ENCODE data around the gene EPHB2.

The EPHB2 gene

DNA sequence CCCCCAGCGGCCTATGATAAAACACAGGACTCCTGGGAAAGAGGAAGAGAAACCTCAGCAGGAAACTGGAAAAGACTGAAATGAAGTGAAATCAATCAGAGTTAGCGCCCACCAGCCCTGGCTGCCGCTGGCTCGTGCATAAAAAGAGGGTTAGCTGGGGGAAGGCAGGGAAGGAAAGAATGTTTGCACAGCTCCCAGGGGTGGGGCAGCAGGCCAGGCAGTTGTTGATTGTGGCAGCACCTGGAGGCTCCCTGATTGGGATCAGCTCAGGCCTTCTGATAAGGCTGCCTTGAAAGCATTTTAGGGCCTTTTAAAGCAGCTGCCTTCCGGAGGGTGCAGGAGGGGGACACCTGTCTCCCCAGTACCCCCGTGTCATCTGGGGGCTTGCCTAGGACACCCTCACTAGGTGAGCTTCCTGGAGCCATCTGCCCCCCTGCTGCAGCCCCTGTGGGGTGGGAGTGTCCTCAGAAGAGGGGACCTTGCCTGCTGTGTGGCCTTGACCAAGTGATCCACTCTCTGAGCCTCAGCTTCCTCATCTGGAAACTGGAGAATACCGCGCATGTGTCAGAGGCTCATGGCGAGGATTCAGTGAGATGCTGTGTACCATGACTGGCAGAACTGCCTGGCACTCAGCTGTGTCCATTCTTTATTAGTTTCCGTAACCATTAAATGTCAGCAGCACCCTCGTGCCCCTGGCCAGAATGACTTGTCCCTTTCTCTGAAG is 6.6 kb downstream of the EPHB2 start:
- DNase-seq (ENCODE audit: low spot score), result no peak
- TF ChIP-seq, protein P1, sequence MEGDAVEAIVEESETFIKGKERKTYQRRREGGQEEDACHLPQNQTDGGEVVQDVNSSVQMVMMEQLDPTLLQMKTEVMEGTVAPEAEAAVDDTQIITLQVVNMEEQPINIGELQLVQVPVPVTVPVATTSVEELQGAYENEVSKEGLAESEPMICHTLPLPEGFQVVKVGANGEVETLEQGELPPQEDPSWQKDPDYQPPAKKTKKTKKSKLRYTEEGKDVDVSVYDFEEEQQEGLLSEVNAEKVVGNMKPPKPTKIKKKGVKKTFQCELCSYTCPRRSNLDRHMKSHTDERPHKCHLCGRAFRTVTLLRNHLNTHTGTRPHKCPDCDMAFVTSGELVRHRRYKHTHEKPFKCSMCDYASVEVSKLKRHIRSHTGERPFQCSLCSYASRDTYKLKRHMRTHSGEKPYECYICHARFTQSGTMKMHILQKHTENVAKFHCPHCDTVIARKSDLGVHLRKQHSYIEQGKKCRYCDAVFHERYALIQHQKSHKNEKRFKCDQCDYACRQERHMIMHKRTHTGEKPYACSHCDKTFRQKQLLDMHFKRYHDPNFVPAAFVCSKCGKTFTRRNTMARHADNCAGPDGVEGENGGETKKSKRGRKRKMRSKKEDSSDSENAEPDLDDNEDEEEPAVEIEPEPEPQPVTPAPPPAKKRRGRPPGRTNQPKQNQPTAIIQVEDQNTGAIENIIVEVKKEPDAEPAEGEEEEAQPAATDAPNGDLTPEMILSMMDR (IDR thresholded peaks at IDR 0.05; ENCODE audit: extremely low read depth, insufficient read depth, missing control alignments), result no peak
- in situ Hi-C loops (cut with MboI; ENCODE audit: low pct_unique_long_range_greater_than_20kb, low sequenced_read_pairs, unreplicated experiment), result loop anchor here (25.0 kb wide), 1 partner anchor 170 kb away; no protein-coding TSS in a partner anchor

DNA sequence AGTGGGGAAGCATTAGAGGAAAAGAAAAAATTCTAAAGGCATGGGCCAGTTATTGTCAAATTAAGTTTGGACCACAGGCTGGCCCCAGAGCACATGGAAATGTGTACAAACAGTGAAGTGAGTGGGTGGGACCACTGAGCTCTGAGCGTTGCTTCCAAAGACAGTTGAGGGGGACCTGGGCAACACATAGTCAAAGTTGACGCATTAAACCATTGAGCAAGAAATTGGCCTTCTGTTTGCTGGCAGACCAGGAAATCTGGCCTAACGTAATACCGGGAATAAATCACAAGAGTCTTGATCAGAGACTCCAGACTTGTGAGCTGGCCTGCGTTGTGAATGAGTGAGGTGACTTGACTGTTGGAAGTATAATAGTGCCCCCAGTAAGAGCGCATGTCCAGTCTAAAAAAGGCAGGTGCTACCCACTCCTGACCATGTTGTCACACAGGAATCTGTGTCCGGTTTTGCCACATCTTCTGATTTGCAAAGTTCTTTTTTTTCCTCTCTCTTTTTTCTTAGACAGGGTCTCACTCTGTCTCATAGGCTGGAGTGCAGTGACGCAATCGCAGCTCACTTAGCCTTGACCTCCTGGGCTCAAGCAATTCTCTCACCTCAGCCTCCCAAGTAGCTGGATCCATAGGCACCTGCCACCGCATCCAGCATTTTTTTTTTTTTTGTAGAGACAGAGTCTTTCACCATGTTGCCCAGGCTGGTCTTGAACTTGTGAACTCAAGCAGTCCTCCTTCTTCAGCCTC is 10.7 kb downstream of the EPHB2 start:
- DNase-seq (ENCODE audit: low spot score), result no peak
- TF ChIP-seq, protein P1 (IDR thresholded peaks at IDR 0.05; ENCODE audit: extremely low read depth, insufficient read depth, missing control alignments), result no peak
- in situ Hi-C loops (cut with MboI; ENCODE audit: low pct_unique_long_range_greater_than_20kb, low sequenced_read_pairs, unreplicated experiment), result loop anchor here (25.0 kb wide), 1 partner anchor 166 kb away; no protein-coding TSS in a partner anchor

- DNase-seq (ENCODE audit: low spot score), result no peak
- TF ChIP-seq, protein P1 (IDR thresholded peaks at IDR 0.05; ENCODE audit: extremely low read depth, insufficient read depth, missing control alignments), result no peak
- in situ Hi-C loops (cut with MboI; ENCODE audit: low pct_unique_long_range_greater_than_20kb, low sequenced_read_pairs, unreplicated experiment), result loop anchor here (25.0 kb wide), 1 partner anchor 164 kb away; no protein-coding TSS in a partner anchor
Observed at GRCh38 chr1:22722901-22723550, 12.4 kb downstream of the EPHB2 start.

DNA sequence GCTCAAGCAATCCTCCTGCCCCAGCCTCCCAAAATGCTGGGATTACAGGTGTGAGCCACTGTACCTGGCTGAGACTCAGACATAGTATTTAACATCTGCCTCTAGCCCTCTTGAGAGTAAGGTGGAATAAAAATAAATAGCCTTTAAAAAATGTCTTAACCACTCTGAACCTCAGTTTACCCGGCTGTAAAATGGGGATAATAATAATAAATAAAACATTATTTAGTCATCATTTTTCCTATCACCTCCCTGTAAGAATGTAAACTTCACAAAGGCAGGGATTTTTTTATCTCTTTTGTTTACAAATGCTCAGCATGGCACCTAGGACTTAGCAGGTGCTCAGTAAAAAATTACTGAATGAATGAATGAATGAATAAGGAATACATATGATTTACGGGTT is 17.2 kb downstream of the EPHB2 start:
- DNase-seq (ENCODE audit: low spot score), result no peak

GRCh38 chr1:22728751-22729399 is 18.2 kb downstream of the EPHB2 start:
- in situ Hi-C loops (cut with MboI; ENCODE audit: low pct_unique_long_range_greater_than_20kb, low sequenced_read_pairs, unreplicated experiment), result no loop called here
- DNase-seq (ENCODE audit: low spot score), result no peak
- TF ChIP-seq, protein P1 (IDR thresholded peaks at IDR 0.05; ENCODE audit: extremely low read depth, insufficient read depth, missing control alignments), result no peak

More for the DNA sequence above, 17.2 kb downstream of the EPHB2 start:
- in situ Hi-C loops (cut with MboI; ENCODE audit: low pct_unique_long_range_greater_than_20kb, low sequenced_read_pairs, unreplicated experiment), result no loop called here
- TF ChIP-seq, protein P1 (IDR thresholded peaks at IDR 0.05; ENCODE audit: extremely low read depth, insufficient read depth, missing control alignments), result no peak

- in situ Hi-C loops (cut with MboI; ENCODE audit: low pct_unique_long_range_greater_than_20kb, low sequenced_read_pairs, unreplicated experiment), result no loop called here
- TF ChIP-seq, protein P1 (IDR thresholded peaks at IDR 0.05; ENCODE audit: extremely low read depth, insufficient read depth, missing control alignments), result no peak
- DNase-seq (ENCODE audit: low spot score), result no peak
Observed at GRCh38 chr1:22729400-22729773, 18.7 kb downstream of the EPHB2 start.
